Measurements from ENCODE around the gene HNRNPH2.

HNRNPH2 gene

DNA sequence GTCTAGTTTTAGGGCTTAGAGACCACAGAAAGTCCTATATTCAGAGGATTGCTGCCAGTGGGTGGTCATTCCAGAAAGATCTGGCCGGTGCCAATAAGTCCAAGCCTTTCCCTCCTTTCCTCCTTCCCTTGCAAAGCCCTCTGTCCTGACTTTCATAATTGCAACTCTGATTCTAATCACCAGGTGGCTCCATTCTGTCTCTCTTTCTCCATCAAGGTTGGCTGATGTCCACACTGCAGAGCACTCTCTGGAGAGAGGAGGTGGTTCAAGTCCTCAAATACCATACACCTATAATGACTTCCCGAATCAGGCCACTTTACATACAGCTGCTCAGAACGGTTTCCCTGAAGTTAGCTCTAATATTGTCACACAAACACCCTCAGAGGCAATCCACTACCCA is 54.9 kb downstream of the HNRNPH2 start:
- peak; percentile 26 for DNase-seq

All from fibroblast of skin of scalp (primary cell).